ENCODE measurements around the gene ELMO1. TPM values are rescaled to one million over a fixed set of nuclear protein-coding genes. Genes with fewer than 3 reads are reported as not detected.

ELMO1 gene
- total RNA-seq, 1 experiment from 2014 or later = 8.7 TPM

Other genes starting within 250 kb of the ELMO1 start
- not detected in 2 replicates for gene GPR141, start 234.9 kb upstream of the ELMO1 start, total RNA-seq (2014; rRNA removed; shearing (Covaris generic))

All from H7 (cell line).